Gastrocnemius medialis (tissue), 4 donors: ENCODE measurements around the gene RCOR1. TPM values are rescaled to one million over a fixed set of nuclear protein-coding genes. Genes with fewer than 3 reads are reported as not detected.
"Not testable (repeated sequence)": the region's sequence is repeated elsewhere in the genome, so short reads cannot be mapped to it uniquely, and the experiment has no call there.

Experiments used
- ATAC-seq, 2 donors: fragments of 150-250 bp; one replicate each; pipeline ENCODE4 v1.9.1; 2016
- DNase-seq, 2 donors: peaks; one replicate each; pipeline ENCODE4 v3.0.0-alpha.2; 2019
- H3K27ac ChIP-seq, 4 donors: fragments of 200-600 bp; sonication (generic); 1 replicate in 1 of 4; 2 replicates in 3 of 4; pipeline ENCODE4 v1.5.1; 2016 to 2018; ENCODE audit warnings: mild to moderate bottlenecking in 2 of 4, moderate library complexity in 1 of 4
- H3K27me3 ChIP-seq, 3 donors: fragments of 200-600 bp; sonication (generic) in 2 of 3; 1 replicate in 1 of 3; 2 replicates in 2 of 3; pipeline versions ENCODE4 v1.5.1 to v1.6.0; 2016 to 2019; ENCODE audit warnings: mild to moderate bottlenecking in 1 of 3, moderate library complexity in 1 of 3
- H3K36me3 ChIP-seq, 2 donors: fragments of 200-600 bp; sonication (generic) in 1 of 2; one replicate each; pipeline ENCODE4 v1.5.1; 2017 to 2018
- H3K4me1 ChIP-seq, 2 donors: fragments of 200-600 bp; sonication (generic) in 1 of 2; one replicate each; pipeline ENCODE4 v1.5.1; 2016 to 2017; ENCODE audit warnings: mild to moderate bottlenecking in 2 of 2
- H3K4me3 ChIP-seq, 4 donors: fragments of 200-600 bp; sonication (generic) in 3 of 4; 1 replicate in 1 of 4; 2 replicates in 3 of 4; pipeline ENCODE4 v1.5.1; 2016 to 2019; ENCODE audit warnings: mild to moderate bottlenecking in 2 of 4
- H3K9me3 ChIP-seq, 3 donors: fragments of 200-600 bp; sonication (generic) in 2 of 3; 1 replicate in 1 of 3; 2 replicates in 2 of 3; pipeline ENCODE4 v1.5.1; 2016 to 2019
- POLR2A ChIP-seq, 2 donors: fragments of 450-650 bp; IDR thresholded peaks; one replicate each; pipeline ENCODE4 v1.6.1; 2017; ENCODE audit warnings: antibody characterized with exemption in 2 of 2, mild to moderate bottlenecking in 2 of 2, moderate library complexity in 2 of 2
- in situ Hi-C, 4 donors: fragments of 200-750 bp; cut with MboI; loops; one replicate each; pipeline versions ENCODE4 v1.15.0 to v1.8.0; 2017; ENCODE audit warnings: low sequenced_read_pairs in 4 of 4
- intact Hi-C: fragments of 100-400 bp; cut with DNase I; formaldehyde crosslinking; loops from one replicate; pipeline ENCODE4 v1.15.1; 2023; ENCODE audit warnings: low total_unique reads
- total RNA-seq, 4 donors: library from RNA; depleted of rRNA; stranded (reverse); fragments of >200 nt; gene quantifications; one replicate each; pipeline versions ENCODE4 v1.1.0 to v1.2.3, GENCODE V29; 2016
- TF ChIP-seq, protein P1 (sequence below), 5 experiments: fragments of 450-650 bp in 3 of 5; fragments of 200-600 bp in 2 of 5; sonication (generic) in 2 of 5; IDR thresholded peaks in 4 of 5; conservative IDR thresholded peaks in 1 of 5; 1 replicate in 4 of 5; 2 replicates in 1 of 5; pipeline ENCODE4 v1.5.1; 2016 to 2019; ENCODE audit warnings: antibody characterized with exemption in 5 of 5, mild to moderate bottlenecking in 3 of 5, moderate library complexity in 3 of 5

Gene RCOR1
- total RNA-seq, 4 donors from 2014 or later = 10.0 to 14.2 (median 12.1) TPM

GRCh38 chr14:102575160-102575845 is 17.1 kb upstream of the RCOR1 start:
- ATAC-seq (no peak), DNase-seq (no peak)
- H3K36me3 ChIP-seq = no peaks in the 10 kb centered on the region
- no peaks in the 10 kb centered on the region for H3K27me3 ChIP-seq
- H3K4me1 ChIP-seq = no peaks in the 10 kb centered on the region
- intact Hi-C loops (no loop called here), in situ Hi-C loops (no loop called here)
- no peak overlapping the region for H3K27ac ChIP-seq
- TF ChIP-seq POLR2A (IDR thresholded peaks at IDR 0.05) = no peak
- TF ChIP-seq, protein P1, sequence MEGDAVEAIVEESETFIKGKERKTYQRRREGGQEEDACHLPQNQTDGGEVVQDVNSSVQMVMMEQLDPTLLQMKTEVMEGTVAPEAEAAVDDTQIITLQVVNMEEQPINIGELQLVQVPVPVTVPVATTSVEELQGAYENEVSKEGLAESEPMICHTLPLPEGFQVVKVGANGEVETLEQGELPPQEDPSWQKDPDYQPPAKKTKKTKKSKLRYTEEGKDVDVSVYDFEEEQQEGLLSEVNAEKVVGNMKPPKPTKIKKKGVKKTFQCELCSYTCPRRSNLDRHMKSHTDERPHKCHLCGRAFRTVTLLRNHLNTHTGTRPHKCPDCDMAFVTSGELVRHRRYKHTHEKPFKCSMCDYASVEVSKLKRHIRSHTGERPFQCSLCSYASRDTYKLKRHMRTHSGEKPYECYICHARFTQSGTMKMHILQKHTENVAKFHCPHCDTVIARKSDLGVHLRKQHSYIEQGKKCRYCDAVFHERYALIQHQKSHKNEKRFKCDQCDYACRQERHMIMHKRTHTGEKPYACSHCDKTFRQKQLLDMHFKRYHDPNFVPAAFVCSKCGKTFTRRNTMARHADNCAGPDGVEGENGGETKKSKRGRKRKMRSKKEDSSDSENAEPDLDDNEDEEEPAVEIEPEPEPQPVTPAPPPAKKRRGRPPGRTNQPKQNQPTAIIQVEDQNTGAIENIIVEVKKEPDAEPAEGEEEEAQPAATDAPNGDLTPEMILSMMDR (IDR thresholded peaks at IDR 0.05 in 4 of 5, conservative IDR thresholded peaks at IDR 0.05 in 1 of 5) = no peak
- H3K9me3 ChIP-seq = no peaks in the 10 kb centered on the region
- no peak overlapping the region for H3K4me3 ChIP-seq

DNA sequence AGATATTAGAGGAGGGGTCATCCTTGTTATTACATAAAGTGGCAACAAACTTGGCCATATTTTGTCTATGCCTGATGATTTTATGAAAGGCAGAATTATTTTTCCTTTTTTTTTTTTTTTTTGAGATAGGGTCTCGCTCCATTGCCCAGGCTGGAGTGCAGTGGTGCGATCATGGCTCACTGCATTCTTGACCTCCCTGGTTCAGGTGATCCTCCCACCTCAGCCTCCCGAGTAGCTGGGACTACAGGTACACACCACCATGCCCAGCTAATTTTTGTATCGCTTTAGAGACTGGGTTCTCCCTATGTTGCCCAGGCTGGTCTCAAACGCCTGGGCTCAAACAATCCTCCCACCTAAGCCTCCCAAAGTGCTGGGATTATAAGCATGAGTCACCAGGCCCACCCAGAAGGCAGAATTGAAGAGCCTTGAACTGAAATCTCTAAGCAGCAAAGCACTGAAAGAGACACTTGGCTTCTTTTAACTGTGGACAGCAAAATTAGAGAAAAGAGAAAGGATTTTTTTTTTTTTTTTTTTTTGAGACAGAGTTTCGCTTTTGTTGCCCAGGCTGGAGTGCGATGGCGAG is 16.5 kb upstream of the RCOR1 start:
- H3K36me3 ChIP-seq, in situ Hi-C loops, H3K4me3 ChIP-seq, H3K9me3 ChIP-seq, intact Hi-C loops, H3K27me3 ChIP-seq, H3K27ac ChIP-seq, H3K4me1 ChIP-seq, ATAC-seq, DNase-seq: not testable (repeated sequence)

GRCh38 chr14:102578821-102579220 is 13.6 kb upstream of the RCOR1 start:
- H3K4me3 ChIP-seq = no peak overlapping the region
- no peak overlapping the region for H3K27ac ChIP-seq
- in situ Hi-C loops = no loop called here
- TF ChIP-seq, protein P1 (IDR thresholded peaks at IDR 0.05 in 4 of 5, conservative IDR thresholded peaks at IDR 0.05 in 1 of 5) = no peak
- no peak for TF ChIP-seq POLR2A (IDR thresholded peaks at IDR 0.05)
- intact Hi-C loops = no loop called here
- no peaks in the 10 kb centered on the region for H3K4me1 ChIP-seq
- H3K9me3 ChIP-seq = no peaks in the 10 kb centered on the region
- H3K27me3 ChIP-seq = no peaks in the 10 kb centered on the region
- H3K36me3 ChIP-seq = no peaks in the 10 kb centered on the region
- DNase-seq = no peak
- ATAC-seq = no peak

- intact Hi-C loops (no loop called here), in situ Hi-C loops (no loop called here)
- ATAC-seq (peak; percentile 6 to 58), DNase-seq (peak in 1 of 2 donors; percentile 36)
- Histone ChIP-seq H3K27ac (no peak overlapping the region), H3K36me3 (no peaks in the 10 kb centered on the region), H3K27me3 (no peaks in the 10 kb centered on the region), H3K9me3 (no peaks in the 10 kb centered on the region), H3K4me1 (no peaks in the 10 kb centered on the region), H3K4me3 (no peak overlapping the region)
- TF ChIP-seq POLR2A (IDR thresholded peaks at IDR 0.05) = no peak
- TF ChIP-seq, protein P1 (IDR thresholded peaks at IDR 0.05 in 4 of 5, conservative IDR thresholded peaks at IDR 0.05 in 1 of 5) = no peak
Measured at GRCh38 chr14:102579696-102580549, 12.5 kb upstream of the RCOR1 start.

DNA sequence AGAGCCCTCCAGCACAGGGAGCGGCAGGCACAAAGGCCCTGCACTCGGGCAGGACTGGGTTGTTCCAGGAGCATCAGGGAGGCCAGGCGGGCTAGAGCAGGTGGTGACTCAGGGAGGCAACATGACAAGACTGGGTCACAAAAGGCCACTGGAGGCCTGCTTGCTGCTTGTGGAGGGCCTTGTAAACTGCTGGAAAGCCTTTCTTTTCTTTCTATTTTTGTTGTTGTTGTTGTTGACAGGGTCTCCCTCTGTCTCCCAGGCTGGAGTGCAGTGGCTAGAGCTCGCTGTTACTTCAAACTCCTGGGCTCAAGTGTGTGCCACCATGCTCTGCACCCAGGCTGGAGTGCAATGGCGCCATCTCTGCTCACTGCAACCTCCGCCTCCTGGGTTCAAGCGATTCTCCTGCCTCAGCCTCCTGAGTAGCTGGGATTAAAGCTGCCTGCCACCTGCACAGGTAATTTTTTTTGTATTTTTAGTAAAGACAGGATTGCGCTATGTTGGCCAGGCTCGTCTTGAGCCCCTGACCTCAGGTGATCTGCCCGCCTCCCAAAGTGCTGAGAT is 11.8 kb upstream of the RCOR1 start:
- Histone ChIP-seq H3K4me1 (no peaks in the 10 kb centered on the region), H3K27ac (no peak overlapping the region), H3K36me3 (no peaks in the 10 kb centered on the region), H3K27me3 (no peaks in the 10 kb centered on the region), H3K4me3 (no peak overlapping the region), H3K9me3 (no peaks in the 10 kb centered on the region)
- DNase-seq (no peak), ATAC-seq (no peak)
- TF ChIP-seq, protein P1 (IDR thresholded peaks at IDR 0.05 in 4 of 5, conservative IDR thresholded peaks at IDR 0.05 in 1 of 5) = no peak
- no peak for TF ChIP-seq POLR2A (IDR thresholded peaks at IDR 0.05)
- in situ Hi-C loops = no loop called here
- intact Hi-C loops = no loop called here
